ENCODE measurements around the gene TMEM164.
"Not testable (repeated sequence)": the region's sequence is repeated elsewhere in the genome, so short reads cannot be mapped to it uniquely, and the experiment has no call there.

TMEM164 gene

DNA sequence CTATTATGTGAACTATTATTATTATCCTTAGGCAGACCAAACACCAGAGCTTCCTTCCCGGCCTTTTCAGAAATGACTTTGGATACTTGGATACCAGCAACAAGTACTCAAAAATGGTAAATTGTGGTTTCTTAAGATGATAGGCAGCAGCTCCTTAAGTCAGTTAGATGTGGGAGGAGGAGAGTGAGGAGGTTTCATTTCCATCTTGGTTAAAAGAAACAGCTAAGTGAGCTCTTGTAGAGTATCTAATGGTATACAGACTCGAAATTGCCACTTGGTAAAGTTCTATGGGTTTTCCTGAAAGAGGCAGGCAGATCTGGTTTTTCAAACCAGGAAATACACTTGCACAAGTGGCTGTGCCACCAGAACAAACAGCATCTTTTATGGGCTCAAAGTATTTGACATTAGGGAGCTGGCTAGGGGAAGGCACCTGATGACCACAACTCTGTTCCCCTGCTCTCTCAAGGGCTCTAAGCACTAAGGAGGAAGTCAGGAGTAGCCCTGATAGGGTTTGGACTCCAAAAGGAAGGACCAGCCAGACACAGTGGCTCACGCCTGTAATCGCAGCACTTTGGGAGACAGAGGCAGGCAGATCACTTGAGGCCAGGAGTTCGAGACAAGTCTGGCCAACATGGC is 130.9 kb downstream of the TMEM164 start:
- no peak for DNase-seq (ENCODE audit: low read depth)

DNA sequence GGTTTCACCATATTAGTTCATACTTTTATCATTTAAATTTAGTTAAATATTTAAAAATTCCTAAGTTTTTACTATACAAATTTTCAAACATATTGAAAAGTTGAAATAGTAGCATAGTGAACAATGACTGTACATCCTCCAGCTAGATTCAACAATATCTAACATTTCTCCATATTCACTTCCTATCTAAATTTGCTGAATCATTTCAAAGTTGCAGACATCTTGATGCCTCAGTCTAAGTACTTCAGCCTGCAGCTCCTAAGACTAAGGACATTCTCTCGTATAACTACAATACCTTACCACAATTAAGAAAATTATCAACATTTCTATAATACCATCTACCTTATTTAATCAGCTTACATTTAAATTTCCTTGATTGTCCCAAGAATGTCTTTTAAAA is 132.7 kb downstream of the TMEM164 start:
- no peak for DNase-seq (ENCODE audit: low read depth)

DNA sequence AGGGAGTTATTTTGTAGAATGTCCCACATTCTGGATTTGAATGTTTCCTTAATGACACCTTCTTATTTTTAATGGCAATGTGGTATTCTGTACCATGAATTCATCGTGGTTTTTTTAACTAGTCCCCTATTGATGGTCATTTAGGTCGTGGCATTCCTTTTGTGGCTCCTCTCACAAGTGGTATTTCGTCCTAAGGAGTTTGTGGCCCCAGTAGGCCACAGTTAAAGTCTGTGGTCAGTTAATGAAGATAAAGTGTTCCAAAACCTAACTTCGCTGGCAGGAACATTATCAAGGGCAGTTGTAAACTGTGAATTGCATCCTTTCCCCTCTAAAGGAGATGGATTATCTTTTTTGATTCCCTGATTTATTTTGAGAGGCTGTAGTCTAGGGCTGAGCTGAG is 133.2 kb downstream of the TMEM164 start:
- no peak for DNase-seq (ENCODE audit: low read depth)

DNA sequence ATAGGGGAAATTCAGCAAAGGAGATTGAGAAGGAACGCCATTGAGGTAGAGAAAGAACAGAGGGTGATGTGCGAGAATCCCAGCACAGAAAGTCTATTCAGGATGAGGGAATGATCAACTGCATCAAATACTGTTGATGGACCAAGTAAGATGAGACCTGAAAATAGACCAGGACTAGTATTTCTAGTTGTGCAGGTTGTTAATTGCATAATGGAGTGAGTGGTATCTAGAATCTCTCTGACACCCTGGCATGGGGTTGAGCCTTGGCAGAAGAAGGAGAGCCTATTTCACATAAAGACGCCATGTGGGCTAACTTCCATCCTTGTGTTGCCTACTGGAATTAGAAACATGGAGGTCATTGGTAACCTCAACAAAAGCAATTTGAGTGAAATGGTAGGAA is 135.6 kb downstream of the TMEM164 start:
- DNase-seq (ENCODE audit: low read depth): no peak

DNA sequence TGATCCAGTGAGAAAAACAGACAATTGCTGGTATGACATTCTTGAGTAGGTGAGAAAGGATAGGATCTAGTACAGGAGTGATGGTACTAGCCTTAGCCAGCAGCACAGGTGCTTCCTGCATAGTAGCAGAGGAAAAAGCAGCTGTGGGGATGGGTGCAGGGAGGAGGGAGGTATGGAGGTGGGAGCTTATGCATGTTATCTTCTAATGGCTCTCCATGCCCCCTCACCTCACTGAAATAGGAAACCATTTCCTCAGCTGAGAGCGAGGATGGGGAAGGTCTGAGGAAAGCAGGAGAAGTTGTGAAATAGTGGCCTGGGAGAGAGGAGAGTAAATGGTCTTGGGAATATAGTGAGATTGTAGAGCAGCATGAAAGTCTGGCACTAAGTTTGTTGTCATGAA is 136.3 kb downstream of the TMEM164 start:
- no peak for DNase-seq (ENCODE audit: low read depth)

DNA sequence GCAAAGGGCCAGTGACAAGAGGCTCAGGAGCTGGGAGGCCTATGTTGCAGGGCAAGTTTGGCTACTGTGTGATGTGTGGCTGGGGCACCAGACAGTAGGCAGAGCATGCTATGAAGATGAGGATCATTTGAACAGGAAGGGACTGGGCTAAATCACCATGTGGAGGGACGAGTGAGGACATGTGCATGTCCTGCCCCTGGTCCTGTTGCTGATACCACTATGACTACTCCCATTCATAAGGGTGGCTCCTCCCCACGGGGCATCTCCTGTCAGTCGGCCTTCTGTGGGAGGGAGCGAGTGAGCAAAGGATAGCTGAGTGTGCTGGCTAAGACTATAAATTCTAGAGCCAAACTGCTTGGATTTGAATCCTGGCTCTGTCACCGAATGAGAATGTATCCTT is 139.2 kb downstream of the TMEM164 start:
- DNase-seq (ENCODE audit: low read depth): no peak

DNA sequence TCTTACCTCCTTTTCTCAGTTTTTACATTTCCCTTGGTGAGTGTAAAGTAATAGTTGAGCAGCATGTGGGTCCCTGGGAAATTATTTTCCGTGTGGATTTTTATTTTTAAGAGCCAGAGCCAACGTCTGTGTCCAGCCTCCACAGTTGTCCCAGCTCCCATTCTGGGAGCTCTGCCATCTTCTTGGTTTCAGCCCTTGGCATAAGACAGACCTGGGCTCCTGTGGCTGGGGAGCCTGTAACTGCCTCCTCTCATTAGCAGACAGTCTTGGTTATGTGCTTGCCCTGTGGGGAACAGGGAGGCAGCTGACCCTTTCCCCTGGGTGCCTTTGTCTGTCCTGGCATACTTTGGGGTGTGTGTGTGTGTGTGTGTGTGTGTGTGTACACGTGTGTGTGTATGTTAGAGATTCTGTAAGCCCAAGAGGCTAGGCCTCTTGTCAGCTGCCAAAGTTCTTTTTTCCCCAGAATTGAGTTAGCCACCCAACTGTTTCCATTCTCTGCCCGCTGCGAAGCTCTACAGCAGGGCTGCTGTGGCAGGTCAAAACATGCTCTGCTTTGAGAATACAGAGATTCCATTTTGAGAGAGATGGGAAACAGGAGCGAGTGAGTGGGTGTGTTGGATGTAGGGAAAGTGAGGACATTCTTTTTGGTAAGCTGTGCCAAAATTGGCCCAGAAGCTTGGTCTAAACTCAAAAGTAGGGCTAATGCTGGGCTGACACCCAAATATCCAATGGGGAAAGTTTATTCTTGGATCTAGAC is 140.7 kb downstream of the TMEM164 start:
- DNase-seq (ENCODE audit: low read depth): no peak

DNA sequence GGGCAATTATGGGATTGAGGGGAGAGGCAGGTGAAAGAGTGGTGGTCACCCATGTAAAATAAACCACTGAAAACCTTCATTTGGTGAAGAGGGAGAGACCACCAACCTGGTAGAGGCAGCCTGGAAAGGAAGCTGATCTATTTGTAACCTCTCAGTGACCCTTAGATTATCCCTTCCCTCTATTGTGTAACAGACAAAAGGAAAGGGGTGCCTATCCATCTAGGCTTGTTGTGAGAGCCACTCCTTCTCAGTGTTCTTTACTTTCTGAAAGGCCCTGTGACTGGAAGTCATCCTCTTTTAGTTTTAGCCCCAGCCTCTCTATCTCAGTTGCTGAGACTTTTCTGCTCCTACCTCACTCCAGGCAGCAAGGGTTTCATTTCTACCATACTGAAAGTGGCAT is 142.4 kb downstream of the TMEM164 start:
- DNase-seq (ENCODE audit: low read depth): no peak

DNA sequence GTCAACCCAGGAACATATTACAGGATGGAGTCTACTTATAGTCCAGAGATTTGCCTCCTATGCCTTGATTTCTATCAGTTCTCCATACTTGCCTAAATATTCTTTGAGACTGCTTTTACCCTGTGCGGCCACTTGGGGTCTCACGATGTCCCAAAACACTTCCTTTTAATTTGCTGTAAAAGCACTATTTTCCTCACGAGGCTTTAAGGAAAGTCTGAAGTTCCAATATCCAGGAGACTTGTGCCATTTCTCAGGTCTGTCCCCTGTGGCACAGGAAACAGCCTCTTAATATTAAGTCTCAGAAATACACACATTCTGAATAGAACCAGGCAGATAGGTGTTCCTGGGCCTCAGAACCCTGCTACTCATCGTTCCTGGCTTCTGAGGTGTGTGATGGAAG is 142.9 kb downstream of the TMEM164 start:
- no peak for DNase-seq (ENCODE audit: low read depth)

DNA sequence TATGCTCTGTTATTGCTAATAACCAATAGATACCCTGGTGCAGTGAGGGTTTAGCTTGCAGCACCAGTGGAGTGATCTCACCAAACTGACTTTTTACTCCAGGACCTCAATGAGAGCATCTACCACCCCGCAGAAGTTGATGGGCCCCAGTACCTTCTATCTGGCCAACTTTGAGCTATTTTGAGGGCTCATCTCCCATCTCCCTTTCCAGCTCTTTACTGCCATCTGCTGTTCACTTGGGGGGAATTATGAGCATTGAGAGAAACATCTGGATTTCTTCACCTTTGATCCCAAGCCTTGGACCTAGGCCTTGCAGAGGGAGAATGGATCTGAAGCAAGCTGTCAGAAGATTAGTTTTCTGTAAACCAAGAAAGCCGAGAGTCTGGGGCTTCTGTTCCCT is 143.6 kb downstream of the TMEM164 start:
- no peak for DNase-seq (ENCODE audit: low read depth)

DNA sequence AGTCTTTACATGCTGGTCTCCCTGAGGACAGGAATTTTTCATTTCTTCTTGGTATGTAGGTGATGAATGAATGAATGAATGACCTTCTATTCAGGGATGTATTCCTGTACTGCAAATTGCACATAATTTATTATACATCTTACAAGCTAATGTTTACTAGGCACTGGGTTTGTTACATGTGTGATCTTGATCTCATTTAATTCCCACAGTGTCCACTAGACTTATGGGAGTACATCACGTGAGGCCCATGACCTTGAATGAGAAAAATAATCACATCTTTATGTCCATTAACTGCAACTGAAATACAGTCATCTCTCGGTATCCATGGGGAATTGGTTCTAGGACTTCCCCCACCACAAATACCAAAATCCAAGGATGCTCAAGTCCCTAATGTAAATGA is 150.3 kb downstream of the TMEM164 start:
- no peak for DNase-seq (ENCODE audit: low read depth)

DNA sequence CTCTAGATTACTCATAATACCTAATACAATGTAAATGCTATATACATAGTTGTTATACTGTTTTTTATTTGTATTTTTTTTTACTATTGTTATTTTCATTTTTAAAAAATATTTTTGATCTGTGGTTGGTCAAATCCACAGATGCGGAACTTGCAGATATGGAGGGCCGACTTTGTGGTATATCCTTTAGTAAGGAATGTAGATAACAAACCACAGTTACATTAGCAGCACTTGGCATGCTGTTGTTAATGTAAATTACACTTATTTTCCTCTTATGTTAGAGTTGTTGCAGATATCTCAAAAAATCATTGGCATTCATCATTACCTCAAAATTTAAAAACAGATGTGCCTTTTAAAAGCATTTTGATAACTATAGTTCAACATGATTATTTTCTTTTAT is 151.0 kb downstream of the TMEM164 start:
- no peak for DNase-seq (ENCODE audit: low read depth)

DNA sequence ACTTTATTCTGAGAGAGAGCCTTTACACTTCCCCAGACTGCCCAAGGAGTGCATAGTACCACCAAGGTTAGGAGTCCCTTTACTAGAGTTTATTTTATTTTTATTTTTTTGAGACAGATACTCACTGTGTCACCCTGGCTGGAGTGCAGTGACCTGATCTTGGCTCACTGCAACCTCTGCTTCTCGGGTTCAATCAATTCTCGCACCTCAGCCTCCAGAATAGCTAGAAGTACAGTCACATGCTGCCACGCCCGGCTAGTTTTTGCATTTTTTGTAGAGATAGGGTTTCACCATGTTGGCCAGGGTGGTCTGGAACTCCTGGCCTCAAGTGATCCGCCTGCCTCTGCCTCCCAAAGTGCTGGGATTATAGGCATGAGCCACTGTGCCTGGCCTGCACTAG is 151.4 kb downstream of the TMEM164 start:
- not testable (repeated sequence) for DNase-seq (ENCODE audit: low read depth)

DNA sequence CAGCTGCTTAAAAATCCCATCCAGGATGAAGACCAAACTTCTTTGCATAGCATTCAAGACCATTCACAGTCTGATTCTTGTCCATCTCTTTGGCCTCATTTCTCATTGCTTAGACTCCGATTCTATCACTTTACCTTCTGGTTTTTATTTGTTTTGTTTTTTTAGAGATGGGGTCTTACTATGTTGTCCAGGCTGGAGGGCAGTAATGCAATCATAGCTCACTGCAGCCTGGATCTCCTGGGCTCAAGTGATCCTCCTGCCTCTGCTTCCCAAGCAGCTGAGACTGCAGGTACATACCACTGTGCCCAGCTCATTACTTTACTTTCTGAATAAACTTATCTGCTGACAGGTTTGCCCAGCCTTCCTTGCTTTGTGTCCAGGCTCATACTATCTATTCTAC is 152.8 kb downstream of the TMEM164 start:
- no peak for DNase-seq (ENCODE audit: low read depth)

DNA sequence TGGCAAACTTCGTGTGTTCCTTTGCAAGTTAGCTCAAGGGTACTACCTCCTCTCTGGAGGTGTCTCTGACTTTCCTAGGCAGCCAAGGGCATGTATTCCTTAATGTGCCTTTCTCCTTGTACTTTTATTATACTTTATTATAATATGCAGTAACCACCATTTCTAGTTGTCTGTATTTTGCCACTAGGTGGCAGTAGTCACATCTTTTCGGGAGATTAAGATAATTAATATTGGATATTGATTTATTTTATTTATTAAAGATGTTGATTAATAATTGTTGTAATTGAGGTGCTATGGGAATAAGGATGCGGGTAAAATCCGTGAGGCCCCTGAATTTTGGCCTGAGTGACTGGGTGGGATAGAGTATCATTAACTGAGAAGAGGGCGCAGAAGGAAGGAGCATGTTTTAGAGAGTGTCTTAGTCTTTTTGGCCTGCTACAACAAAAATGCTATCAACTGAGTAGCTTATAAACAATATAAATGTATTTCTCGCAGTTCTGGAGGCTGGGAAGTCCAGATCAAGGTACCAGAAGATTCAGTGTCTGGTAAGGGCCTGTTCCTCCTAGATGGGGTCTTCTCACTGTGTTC is 153.3 kb downstream of the TMEM164 start:
- DNase-seq (ENCODE audit: low read depth): no peak

DNA sequence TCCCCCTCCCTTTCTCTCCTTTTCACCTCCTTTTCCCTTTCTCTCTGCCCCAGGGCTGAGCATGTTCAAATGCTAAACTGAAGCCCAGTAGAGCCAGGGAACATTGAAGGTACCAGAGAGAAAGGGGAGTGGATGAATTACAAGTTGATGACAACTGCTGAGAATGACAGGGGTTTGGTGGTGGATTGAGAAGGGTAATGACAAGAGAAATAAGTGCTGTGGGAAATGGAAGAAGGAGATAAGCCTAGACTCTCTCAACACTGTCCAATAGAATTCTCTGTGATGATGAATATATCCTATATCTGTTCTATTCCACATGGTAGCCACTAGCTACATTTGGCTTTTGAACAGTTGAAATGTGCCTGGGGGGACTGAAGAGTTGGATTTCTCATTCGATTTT is 154.5 kb downstream of the TMEM164 start:
- no peak for DNase-seq (ENCODE audit: low read depth)

DNA sequence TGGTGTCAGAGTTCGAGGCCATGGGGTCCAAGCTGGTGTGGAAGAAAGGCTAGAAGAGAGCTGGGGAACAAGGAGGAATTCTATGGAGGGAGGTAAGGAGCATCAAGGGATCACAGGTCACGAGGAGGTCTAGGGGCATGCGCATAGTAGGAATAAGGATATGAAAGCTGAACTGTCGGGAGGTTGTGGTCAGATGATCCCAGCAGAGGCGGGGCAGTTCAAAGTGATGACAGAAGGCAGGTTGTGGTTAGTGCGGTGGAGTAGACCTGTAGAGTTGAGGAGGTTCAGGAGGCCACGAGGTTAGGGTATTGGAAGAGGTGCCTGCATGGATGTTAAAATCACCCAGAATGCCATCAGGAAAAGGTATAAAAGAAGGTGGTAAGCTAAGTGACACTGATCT is 156.3 kb downstream of the TMEM164 start:
- no peak for DNase-seq (ENCODE audit: low read depth)

DNA sequence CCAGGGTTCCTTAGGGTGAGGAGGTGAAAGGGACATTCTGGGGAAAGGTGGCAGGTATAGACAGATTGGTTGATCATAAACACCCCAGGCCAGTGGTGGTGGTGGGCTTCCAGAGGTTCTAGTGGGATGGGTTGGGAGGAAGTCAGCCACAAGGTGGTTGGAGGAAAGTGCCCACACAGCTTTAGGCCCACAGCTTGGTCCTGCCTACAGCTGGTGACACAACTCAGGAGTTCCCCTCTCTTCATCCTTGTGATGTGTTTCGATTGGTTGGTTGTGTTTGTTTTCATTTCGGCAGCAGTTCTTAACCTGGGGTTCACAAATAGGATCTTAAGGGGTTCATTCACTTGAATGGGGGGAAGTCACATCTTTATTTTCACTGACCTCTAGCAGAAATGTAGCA is 157.0 kb downstream of the TMEM164 start:
- DNase-seq (ENCODE audit: low read depth): no peak

DNA sequence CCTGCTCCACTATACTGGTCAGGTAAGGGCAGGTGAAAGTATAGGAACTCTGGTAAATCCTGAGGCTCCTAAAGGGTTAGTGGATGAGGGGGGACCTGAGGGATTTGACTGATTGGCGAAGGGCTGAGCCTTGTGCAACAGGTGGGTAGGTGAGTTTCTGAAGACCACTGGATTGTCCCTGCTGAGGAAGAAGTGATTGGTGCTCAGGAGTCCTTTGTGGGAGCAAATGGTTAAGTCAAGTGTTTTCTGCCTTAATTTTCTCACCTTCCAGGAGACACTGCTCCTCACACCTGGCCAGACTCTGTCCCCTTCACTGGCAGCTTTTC is 158.4 kb downstream of the TMEM164 start:
- DNase-seq (ENCODE audit: low read depth): no peak

DNA sequence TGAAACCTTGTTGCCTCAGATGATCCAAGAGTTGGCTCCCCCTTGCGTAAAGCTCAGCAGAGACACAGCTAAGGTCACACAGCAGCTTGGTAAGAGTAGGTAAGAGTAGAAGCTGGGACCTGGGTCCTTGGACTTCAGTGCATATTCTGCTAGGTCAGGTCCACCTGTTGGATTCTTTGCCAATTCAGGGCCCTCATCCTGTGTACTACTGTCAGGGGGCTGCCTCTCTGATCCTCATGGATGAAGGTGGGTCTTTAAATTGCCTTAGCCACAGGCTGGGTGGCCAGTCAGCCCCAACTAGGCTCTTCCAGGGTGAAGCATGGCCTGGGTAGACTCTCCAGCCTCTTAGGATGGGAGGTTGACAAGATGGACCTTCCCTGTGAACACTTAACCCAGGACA is 159.2 kb downstream of the TMEM164 start:
- no peak for DNase-seq (ENCODE audit: low read depth)

DNA sequence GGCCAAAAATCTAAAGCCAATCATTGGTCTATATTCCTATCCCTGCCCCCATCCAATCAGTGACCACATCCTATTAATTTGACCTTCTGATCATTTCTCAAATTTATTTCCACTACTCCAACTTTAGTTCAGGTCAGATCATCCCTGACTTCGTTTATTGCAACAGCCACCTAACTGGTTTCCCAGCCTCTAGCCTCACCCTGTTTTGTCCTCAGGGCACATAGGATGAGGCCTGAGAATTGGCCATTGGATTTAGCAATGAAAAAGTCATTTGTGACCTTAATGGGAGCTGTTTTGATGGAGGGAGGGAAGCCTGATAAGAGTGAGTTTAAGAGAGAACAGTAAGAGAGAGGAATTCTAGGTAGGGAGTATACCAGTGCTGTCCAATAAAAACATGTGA is 160.0 kb downstream of the TMEM164 start:
- no peak for DNase-seq (ENCODE audit: low read depth)

DNA sequence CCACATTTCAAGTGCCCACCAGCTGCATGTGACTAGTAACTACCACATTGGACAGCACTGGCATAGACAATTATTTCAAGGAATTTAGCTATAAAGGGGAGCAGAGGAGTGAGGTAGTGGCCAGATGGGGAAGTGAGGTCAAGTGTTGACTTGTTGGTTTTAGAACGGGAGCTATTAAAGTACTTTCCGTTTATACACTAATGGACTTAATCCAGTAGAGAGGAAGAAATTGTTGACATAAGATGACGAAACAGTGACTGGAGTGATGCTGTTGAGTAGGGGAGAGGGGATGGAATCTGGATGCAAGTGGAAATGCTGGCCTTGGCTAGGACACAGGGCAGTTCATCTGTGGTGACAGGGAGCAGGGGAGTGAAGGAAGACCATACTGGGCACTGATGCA is 160.6 kb downstream of the TMEM164 start:
- DNase-seq (ENCODE audit: low read depth): no peak

DNA sequence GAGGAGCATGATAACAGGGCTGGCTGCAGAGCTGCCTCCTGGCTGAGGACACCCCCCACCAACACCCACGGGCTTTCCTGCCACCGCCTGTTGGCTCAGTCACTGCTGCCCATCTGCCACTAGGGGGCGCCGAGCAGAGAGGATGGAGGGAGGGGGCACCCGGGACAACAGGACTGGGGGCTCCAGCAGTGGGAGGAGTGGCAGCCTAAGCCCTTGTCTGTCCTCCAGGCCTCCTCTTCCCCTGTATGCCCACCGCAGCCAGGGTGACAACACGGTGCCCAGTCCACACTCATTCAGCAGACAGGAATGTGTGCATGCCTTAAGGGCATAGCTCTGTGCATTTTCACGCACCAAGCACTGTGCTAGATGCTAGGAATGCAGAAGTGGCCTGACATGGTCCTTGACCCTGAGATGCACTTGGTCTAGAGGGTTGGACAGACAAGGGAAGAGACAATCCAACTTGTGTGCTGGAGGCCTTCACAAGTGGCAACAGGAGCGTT is 165.1 kb downstream of the TMEM164 start:
- no peak for DNase-seq (ENCODE audit: low read depth)

DNA sequence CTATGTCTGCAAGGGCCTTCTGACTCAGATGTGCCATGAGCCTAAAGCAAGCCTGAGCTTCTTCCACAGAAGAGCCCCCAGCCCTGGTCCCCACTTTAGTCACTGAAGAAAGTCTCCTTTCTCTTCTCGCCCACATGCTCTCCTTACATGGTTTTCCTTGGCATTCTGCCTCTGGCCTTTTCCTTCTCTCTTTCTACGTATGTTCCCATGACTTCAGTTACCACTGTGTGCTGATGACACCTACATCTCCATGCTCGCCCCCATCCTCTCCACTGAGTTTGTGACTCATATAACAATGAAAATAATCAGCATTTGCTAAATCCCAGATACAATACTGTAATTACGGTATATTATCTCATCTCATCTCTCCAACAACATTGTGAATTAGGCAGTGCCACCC is 165.7 kb downstream of the TMEM164 start:
- DNase-seq (ENCODE audit: low read depth): peak; percentile 41
